GM19035 (cell line): ENCODE data around the gene ARL15.

ENCODE experiments used
- ATAC-seq: cut with Tn5 transposase; IDR thresholded peaks from one replicate; pipeline ENCODE4 v1.9.1; 2021; ENCODE audit not compliant: unreplicated experiment

The ARL15 gene

DNA sequence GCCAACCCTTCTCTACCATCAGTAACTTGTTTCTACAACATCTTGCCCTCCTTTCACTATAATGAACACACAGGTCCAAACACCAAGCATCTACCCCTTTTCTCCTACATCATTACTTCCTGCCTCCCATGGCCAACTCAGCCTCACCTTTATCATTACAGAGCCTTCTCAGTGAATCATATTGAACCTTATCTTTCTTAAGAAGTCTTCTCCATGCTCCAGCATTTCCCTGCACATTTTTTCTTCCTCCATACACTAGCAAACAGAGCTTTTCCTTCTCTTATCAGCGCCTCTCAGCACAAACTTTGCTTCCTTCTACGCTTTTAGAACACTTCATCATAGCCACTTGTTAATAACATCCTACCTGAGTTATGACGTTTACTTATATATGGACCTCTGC is 148.2 kb downstream of the ARL15 start:
- ATAC-seq: no peak

GRCh38 chr5:54160329-54160728 is 150.0 kb downstream of the ARL15 start:
- no peak for ATAC-seq

DNA sequence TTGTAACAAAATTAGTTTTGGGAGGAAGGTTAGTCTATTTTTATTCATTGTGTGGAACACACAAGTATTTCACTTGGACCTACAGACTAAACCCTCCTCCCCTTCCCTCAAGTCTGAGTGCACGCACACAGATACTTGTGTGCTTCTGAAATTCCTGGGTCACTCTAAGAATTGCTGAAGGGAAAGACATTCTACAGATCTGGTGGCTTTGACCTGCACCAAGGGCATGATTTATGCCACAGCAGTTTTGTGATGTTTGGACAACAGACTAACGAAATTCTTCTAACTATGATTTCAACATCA is 150.5 kb downstream of the ARL15 start:
- ATAC-seq: no peak

DNA sequence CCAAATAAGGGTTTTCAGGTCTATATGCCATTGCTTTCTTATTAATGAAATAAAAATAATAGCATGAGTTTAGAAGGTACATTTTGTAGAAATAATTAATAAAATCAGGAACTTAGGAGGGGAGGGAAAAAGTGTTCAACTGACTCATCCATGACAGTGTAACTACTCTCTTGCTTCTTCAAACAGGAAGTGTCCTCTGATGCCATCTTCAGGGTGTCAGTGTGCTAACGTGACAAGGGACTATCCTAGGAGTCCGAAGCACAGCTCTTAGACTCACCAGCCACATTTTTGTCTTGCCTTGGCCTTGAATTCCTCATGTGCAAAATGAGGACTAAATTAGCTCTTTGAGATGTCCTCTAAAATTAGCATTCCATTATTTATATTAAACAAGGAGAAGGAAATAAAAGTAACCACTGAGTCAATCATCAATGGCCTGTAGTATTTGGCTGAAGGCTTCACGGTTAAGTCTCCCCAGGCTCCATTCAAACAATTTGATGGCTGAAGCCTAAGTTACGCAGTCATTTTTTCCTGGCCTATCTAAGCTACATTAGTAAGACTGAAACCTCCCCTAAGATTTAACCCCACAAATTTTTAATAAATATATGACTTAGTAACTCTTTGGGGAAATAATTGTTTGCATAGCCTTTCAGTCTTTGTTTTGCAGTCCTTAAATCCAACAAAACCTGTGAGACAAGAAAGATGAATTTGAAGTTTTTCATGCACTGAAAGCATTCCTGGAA is 151.1 kb downstream of the ARL15 start:
- ATAC-seq: no peak

GRCh38 chr5:54156577-54156976 is 153.8 kb downstream of the ARL15 start:
- ATAC-seq: no peak

DNA sequence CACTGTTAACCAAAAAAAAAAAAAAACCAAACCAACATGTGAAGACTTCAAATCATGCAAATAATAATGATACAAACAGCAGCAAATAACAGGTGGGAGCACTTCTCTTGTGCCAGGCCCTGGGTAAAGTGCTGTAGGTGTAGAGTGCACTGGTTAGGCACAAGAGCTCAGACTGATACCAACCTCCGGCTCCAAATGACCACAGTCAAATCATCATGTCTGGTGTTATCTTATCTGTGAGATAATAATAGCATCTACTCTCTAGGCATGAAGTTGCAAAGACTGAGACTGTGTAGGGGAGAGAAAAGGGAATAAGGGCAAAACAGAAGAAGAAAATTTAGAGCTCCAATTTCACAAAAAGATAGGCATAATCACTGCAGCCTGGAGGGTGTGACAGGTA is 159.5 kb downstream of the ARL15 start:
- no peak for ATAC-seq

DNA sequence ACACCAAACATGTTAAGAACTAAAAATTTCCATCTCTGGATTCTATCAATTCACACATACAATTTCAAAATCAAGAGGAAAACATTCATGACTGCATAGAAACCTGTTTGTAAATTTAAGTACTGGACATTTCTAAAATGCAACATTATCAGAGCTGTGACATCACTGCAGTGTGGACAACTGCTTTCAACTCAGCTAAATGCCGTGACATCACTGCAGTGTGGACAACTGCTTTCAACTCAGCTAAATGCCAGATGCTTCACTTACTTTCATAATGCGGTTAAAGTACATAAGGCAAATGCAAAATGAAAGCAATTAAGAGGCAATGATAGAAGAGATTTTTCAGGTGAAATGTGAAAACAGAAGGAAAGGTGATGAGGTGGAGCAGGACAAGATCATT is 161.5 kb downstream of the ARL15 start:
- no peak for ATAC-seq

GRCh38 chr5:54148067-54148845 is 162.1 kb downstream of the ARL15 start:
- ATAC-seq: no peak

DNA sequence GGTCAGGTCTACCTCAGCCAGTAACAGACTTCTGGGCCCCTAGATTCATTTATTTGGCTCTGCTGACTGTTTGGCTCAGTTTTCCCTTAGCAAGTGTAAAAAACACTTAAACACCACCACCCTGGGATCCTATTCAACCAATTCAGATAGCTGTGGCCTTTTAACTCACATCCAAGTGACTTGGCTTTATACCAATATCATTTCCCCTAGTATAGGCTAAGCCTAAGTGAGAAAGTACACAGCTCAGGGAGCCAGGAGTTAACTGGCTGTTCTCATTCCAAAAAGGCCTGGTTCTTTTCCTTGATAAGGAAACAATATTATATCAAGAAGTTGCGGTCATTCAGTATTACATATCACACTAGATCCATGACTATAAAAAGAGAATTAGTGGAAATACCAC is 163.5 kb downstream of the ARL15 start:
- no peak for ATAC-seq

DNA sequence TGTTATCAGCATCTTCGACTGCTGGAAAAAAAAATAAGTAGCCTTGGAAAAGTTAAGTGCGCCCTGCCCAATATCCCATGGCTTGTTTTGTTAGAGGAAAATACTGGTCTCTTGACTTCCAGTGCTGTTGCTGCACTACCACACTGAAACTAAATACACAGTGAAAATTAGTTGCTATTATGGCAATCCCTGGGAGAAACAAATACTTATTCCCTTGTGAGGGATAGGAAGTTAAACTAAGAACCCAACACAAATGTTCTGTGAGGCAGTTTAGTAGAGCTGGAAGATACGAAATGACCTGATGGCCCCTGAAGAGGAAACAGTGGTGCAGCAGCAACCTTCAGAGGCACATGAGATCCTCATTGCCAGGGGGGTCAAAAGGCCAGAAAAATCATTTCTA is 164.0 kb downstream of the ARL15 start:
- ATAC-seq: no peak

- ATAC-seq: no peak
These were observed 170.0 kb downstream of the ARL15 start for GRCh38 chr5:54140247-54140840.

DNA sequence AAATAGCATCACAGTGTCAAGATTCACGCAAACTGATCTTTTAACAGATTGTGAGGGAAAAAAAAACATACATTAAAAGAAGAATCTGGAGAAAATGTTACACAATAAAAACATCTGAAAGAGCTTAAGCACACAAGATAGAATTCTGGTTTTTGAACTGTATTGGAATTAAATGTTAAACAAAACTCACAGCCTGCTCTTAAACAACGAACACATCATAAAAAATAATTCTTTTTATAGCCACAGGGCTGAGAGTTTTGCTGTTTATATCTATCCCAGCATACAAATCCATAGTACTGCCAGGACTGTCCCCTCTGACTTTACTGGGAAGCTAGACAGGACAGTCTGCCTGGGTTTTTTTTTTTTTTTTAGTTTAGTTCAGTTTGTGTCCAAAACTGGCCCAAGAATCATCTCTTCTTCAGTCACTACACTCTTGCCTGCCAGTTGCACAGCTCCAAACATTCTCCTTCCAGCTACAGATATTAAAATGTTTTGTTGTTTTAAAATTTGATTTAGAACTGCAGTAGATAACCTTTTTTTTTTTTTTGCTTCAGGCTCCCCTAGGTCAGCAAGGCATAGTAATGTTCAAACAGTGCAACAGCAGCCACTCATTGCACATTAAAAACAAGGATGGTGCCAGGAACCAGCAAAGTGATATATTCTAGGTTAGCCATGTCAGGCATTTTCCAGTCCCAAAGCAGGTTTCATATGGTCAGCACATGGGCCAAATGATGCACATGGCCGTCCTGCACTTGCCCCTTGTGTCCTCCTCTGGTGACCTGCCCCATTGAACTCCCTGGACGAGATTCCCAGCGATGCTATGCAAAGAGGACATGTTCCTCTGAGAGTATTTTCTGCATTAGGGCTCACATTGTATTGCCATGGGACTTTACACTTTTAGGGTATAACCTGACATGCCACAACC is 173.6 kb downstream of the ARL15 start:
- no peak for ATAC-seq

- ATAC-seq: no peak
These were observed 175.3 kb downstream of the ARL15 start for GRCh38 chr5:54135042-54135441.

- no peak for ATAC-seq
These were observed 176.5 kb downstream of the ARL15 start for GRCh38 chr5:54133917-54134316.

DNA sequence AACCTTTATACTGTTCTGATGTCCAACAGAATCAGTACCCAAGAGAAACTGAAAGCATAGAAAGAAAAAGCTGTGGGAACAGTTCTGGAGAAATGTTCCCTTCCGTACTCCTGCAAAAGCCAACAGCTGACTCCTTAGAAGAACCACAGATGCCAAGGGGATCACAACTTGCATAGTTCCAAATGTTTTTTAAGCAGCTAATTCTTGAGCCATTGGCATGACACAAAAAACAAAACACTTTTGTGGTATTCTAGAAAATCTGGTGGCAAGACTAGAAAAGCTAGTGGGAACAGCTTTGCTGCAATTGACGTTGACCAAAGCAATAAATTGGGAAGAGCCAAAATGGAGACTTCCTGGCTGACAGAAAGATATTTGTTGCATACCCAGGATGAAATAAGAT is 189.9 kb downstream of the ARL15 start:
- no peak for ATAC-seq

GRCh38 chr5:54117957-54118356 is 192.4 kb downstream of the ARL15 start:
- ATAC-seq: no peak

DNA sequence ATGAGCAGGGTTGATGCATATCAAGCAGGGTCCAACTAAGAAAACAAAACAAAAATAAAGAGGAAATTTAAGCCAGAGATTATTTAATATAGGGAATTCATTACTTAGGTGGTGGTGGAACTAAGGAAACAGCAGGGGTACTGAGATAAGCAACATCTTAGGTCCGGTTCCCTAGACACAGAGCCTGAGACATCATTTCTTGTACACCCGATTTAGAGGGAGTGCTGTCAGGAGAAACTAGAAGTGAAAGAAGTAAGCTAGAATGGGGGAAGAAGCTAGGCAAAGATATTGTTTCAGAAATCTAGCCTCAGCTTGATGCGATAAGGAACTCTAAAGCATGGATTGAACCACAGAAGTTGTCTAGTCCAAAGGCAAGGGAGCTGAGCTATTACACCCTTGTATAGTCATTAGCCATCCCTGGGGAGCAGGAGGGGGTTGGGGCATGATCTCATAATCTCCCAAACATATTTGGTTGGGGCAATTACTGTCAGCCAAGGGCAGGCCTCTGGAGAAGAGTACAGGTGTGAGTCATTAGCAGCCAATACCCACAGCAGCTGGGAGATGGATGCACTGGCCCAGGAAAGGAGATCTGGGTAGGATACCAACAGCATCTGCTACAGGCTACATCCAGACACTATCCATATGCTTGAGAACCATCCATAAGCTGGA is 194.5 kb downstream of the ARL15 start:
- ATAC-seq: no peak

DNA sequence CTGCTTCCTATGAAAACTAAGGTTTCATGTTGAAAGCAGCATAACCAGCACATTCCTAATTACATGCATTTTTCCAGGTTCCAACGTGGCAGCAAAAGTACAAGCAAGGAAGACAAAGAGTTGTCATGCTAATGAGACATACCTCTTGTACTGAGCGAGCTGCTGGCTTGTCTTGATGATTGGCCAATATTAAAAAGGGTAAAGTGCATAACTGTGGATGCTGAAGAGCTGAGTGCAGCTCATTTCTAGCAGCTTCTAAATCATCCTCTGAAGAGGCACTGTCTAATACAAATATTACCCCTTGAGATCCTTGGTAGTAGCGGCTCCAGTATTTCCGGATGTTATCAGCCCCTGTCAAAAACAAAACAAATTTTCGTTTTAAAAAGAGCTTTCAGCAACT is 197.3 kb downstream of the ARL15 start:
- ATAC-seq: no peak

- ATAC-seq: no peak
These were observed 200.6 kb downstream of the ARL15 start for GRCh38 chr5:54109626-54110330.

GRCh38 chr5:54108136-54108535 is 202.2 kb downstream of the ARL15 start:
- no peak for ATAC-seq
